ENCODE data around the gene NXN. TPM values are rescaled to one million over a fixed set of nuclear protein-coding genes. Genes with fewer than 3 reads are reported as not detected.

The NXN gene
- total and polyA plus RNA-seq, 7 donors = 33.4 to 92.5 (median 73.8) TPM

GRCh38 chr17:969811-970355, 9.7 kb downstream of the NXN start:
- Histone ChIP-seq H3K9me3 (no peaks in the 10 kb centered on the region), H3K4me3 (peak overlapping the region; percentile 42), H3K27ac (peak overlapping the region; percentile 67), H3K4me1 (peaks cover 23% of the 10 kb centered on the region), H3K27me3 (ENCODE audit: insufficient read depth in 3 of 3, low read length in 2 of 3) (no peaks in the 10 kb centered on the region), H3K36me3 (ENCODE audit: insufficient read depth in 1 of 2, low read depth in 1 of 2) (peaks cover 0 to 3% of the 10 kb centered on the region in 2 donors)
- ATAC-seq (peak; percentile 14 to 51 (median 30)), DNase-seq (no peak)
- WGBS, 3 donors = 23 to 57% (median 27%) methylated on average over 18 of the region's 18 CpGs
- TF ChIP-seq CTCF (IDR thresholded peaks at IDR 0.05) = no peak
- intact Hi-C loops (cut with DNase I) = no loop called here

- 50 to 69% (median 59%) methylated on average over 24 of the region's 24 CpGs for WGBS, 3 donors
- TF ChIP-seq CTCF (IDR thresholded peaks at IDR 0.05) = no peak
- peak overlapping the region; percentile 67 for H3K27ac ChIP-seq
- peak overlapping the region; percentile 42 for H3K4me3 ChIP-seq
- DNase-seq (no peak), ATAC-seq (no peak)
- H3K9me3 ChIP-seq = no peaks in the 10 kb centered on the region
- intact Hi-C loops (cut with DNase I) = no loop called here
- H3K36me3 ChIP-seq (ENCODE audit: insufficient read depth in 1 of 2, low read depth in 1 of 2) = peaks cover 0 to 3% of the 10 kb centered on the region in 2 donors
- no peaks in the 10 kb centered on the region for H3K27me3 ChIP-seq (ENCODE audit: insufficient read depth in 3 of 3, low read length in 2 of 3)
- peaks cover 32% of the 10 kb centered on the region for H3K4me1 ChIP-seq
Observed at GRCh38 chr17:968812-969730, 10.5 kb downstream of the NXN start.

- no peaks in the 10 kb centered on the region for H3K27me3 ChIP-seq (ENCODE audit: insufficient read depth in 3 of 3, low read length in 2 of 3)
- no peak overlapping the region for H3K4me3 ChIP-seq
- ATAC-seq (peak in 1 of 4 donors; percentile 27), DNase-seq (no peak)
- WGBS, 3 donors = 92 to 97% (median 95%) methylated on average over 8 to 9 of the region's 9 CpGs
- H3K9me3 ChIP-seq = no peaks in the 10 kb centered on the region
- no peak for TF ChIP-seq CTCF (IDR thresholded peaks at IDR 0.05)
- H3K4me1 ChIP-seq = peaks cover 33% of the 10 kb centered on the region
- peaks cover 0 to 3% of the 10 kb centered on the region in 2 donors for H3K36me3 ChIP-seq (ENCODE audit: insufficient read depth in 1 of 2, low read depth in 1 of 2)
- H3K27ac ChIP-seq = no peak overlapping the region
- intact Hi-C loops (cut with DNase I) = no loop called here
Observed at GRCh38 chr17:967122-967521, 12.5 kb downstream of the NXN start.

- intact Hi-C loops (cut with DNase I) = no loop called here
- ATAC-seq = peak in 2 of 4 donors; percentile 58 to 62
- Histone ChIP-seq H3K4me1 (peaks cover 32% of the 10 kb centered on the region), H3K9me3 (no peaks in the 10 kb centered on the region), H3K36me3 (ENCODE audit: insufficient read depth in 1 of 2, low read depth in 1 of 2) (peaks cover 0 to 3% of the 10 kb centered on the region in 2 donors), H3K4me3 (no peak overlapping the region), H3K27ac (peak overlapping the region; percentile 50), H3K27me3 (ENCODE audit: insufficient read depth in 3 of 3, low read length in 2 of 3) (no peaks in the 10 kb centered on the region)
- 72 to 85% (median 76%) methylated on average over 12 of the region's 12 CpGs for WGBS, 3 donors
- DNase-seq = no peak
- no peak for TF ChIP-seq CTCF (IDR thresholded peaks at IDR 0.05)
Observed at GRCh38 chr17:965311-965989, 14.1 kb downstream of the NXN start.

Measured in psoas muscle (tissue), 8 donors.